HCT116 (cell line): ENCODE results near the gene GALNT14. TPM values are rescaled to one million over a fixed set of nuclear protein-coding genes. Genes with fewer than 3 reads are reported as not detected.

Experiments used
- ATAC-seq: fragments of 200-7000 bp; cut with Tn5 transposase; 2 replicates; pipeline ENCODE4 v1.9.1; 2020; ENCODE audit warnings: mild to moderate bottlenecking, moderate library complexity
- BruUV-seq: library from RNA; stranded (reverse); fragments of 400-500 nt; replicated peaks from 2 replicates; lab custom pipeline; 2021; lab: Mats Ljungman, UMichigan
- CTCF ChIA-PET: fragments of 300-600 bp; sonication (Branson Sonifier 250); formaldehyde crosslinking; loops from one replicate; lab custom pipeline; 2021; ENCODE audit warnings: antibody characterized with exemption; lab: Charles Lee
- POLR2A ChIA-PET: fragments of 300-600, 350-600 bp; sonication (Branson Sonifier 250); formaldehyde crosslinking; loops from one replicate; lab custom pipeline; 2021; ENCODE audit warnings: antibody characterized with exemption; lab: Charles Lee
- RAD21 ChIA-PET, 2 experiments: fragments of 300-600 bp; sonication (Branson Sonifier 250); formaldehyde crosslinking; loops; one replicate each; lab custom pipeline; 2023; ENCODE audit warnings: low total read pairs in 2 of 2; ENCODE audit not compliant: uncharacterized antibody in 2 of 2, unreplicated experiment in 2 of 2, low non-redundant PET in 1 of 2; lab: Charles Lee
- DNase-seq: peaks from one replicate; pipeline ENCODE4 v3.0.0-alpha.2; 2010; ENCODE audit warnings: low read depth, low spot score
- H2AFZ ChIP-seq: fragments of 200-600 bp; shearing (Covaris generic), sonication (generic); 2 replicates; pipeline ENCODE4 v1.6.1; 2017; ENCODE audit warnings: low read depth, mixed run types, mixed read lengths, antibody characterized with exemption, low read length; ENCODE audit not compliant: poor library complexity, severe bottlenecking
- H3K27ac ChIP-seq: 2 replicates; pipeline ENCODE4 v1.5.1; 2012; ENCODE audit warnings: low read depth, low read length
- H3K27me3 ChIP-seq: fragments of 200-600 bp; sonication (generic); 2 replicates; pipeline ENCODE4 v1.6.1; 2016; ENCODE audit warnings: mixed run types, low read length, mixed read lengths; ENCODE audit not compliant: insufficient read depth
- H3K36me3 ChIP-seq, 2 experiments: fragments of 200-500 bp in 1 of 2; fragments of 200-600 bp in 1 of 2; sonication (Bioruptor generic) in 1 of 2; sonication (generic) in 1 of 2; 2 replicates each; pipeline versions ENCODE4 v1.5.1 to v1.6.1; 2014 to 2016; ENCODE audit warnings: low read length in 2 of 2, inconsistent platforms in 1 of 2, mixed read lengths in 1 of 2, mixed run types in 1 of 2; ENCODE audit not compliant: insufficient read depth in 2 of 2, control insufficient read depth in 1 of 2
- H3K4me1 ChIP-seq, 2 experiments: fragments of 200-600 bp in 1 of 2; sonication (generic) in 1 of 2; 2 replicates each; pipeline versions ENCODE4 v1.5.1 to v1.6.1; 2012 to 2017; ENCODE audit warnings: low read length in 2 of 2, inconsistent platforms in 1 of 2, mild to moderate bottlenecking in 1 of 2, mixed read lengths in 1 of 2, mixed run types in 1 of 2, moderate library complexity in 1 of 2; ENCODE audit not compliant: insufficient read depth in 2 of 2, control insufficient read depth in 1 of 2
- H3K4me2 ChIP-seq: fragments of 200-600 bp; sonication (generic); 2 replicates; pipeline ENCODE4 v1.6.1; 2017; ENCODE audit warnings: mixed run types, low read length, mixed read lengths
- H3K4me3 ChIP-seq, 2 experiments: fragments of 200-600 bp in 1 of 2; sonication (generic) in 1 of 2; replicated peaks in 1 of 2; 2 replicates each; pipeline ENCODE4 v1.5.1; 2011 to 2016; ENCODE audit warnings: low read length in 2 of 2, control low read depth in 1 of 2, low read depth in 1 of 2, mild to moderate bottlenecking in 1 of 2, mixed read lengths in 1 of 2, mixed run types in 1 of 2
- H3K79me2 ChIP-seq: fragments of 200-600 bp; sonication (generic); 2 replicates; pipeline ENCODE4 v1.6.1; 2017; ENCODE audit warnings: mild to moderate bottlenecking, mixed run types, low read length, moderate library complexity, mixed read lengths; ENCODE audit not compliant: insufficient read depth
- H3K9ac ChIP-seq: fragments of 200-600 bp; sonication (generic); 2 replicates; pipeline ENCODE4 v1.6.1; 2016; ENCODE audit warnings: low read length, mixed read lengths
- H3K9me2 ChIP-seq: fragments of 200-600 bp; sonication (generic), shearing (Covaris generic); 2 replicates; pipeline ENCODE4 v1.6.1; 2017; ENCODE audit warnings: mixed run types, mild to moderate bottlenecking, moderate library complexity; ENCODE audit not compliant: insufficient read depth
- H3K9me3 ChIP-seq, 2 experiments: fragments of 200-500 bp in 1 of 2; fragments of 200-600 bp in 1 of 2; sonication (Bioruptor generic) in 1 of 2; sonication (generic) in 1 of 2; 2 replicates each; pipeline ENCODE4 v1.6.1; 2014 to 2017; ENCODE audit warnings: low read length in 2 of 2, mixed read lengths in 2 of 2, inconsistent platforms in 1 of 2, low read depth in 1 of 2, mild to moderate bottlenecking in 1 of 2, mixed run types in 1 of 2, moderate library complexity in 1 of 2; ENCODE audit not compliant: control insufficient read depth in 1 of 2, insufficient read depth in 1 of 2
- H4K20me1 ChIP-seq: fragments of 200-600 bp; sonication (generic), shearing (Covaris generic); 2 replicates; pipeline ENCODE4 v1.6.1; 2017; ENCODE audit warnings: mixed run types, mild to moderate bottlenecking, moderate library complexity; ENCODE audit not compliant: insufficient read depth
- CBX3 ChIP-seq: IDR thresholded peaks from 2 replicates; pipeline ENCODE4 v1.6.1; 2012; ENCODE audit warnings: low read depth
- ELF1 ChIP-seq: IDR thresholded peaks from 2 replicates; pipeline ENCODE4 v1.6.1; 2012; ENCODE audit warnings: low read depth, borderline replicate concordance
- EZH2phosphoT487 ChIP-seq: fragments of 200-600 bp; IDR thresholded peaks from 2 replicates; pipeline ENCODE4 v1.6.1; 2018; ENCODE audit warnings: antibody characterized with exemption, borderline replicate concordance
- POLR2AphosphoS5 ChIP-seq: IDR thresholded peaks from 2 replicates; pipeline ENCODE4 v1.6.1; 2011; ENCODE audit warnings: mild to moderate bottlenecking, low read depth, low read length, moderate library complexity
- RAD21 ChIP-seq: IDR thresholded peaks from 2 replicates; pipeline ENCODE4 v1.6.1; 2012; ENCODE audit warnings: low read depth, mild to moderate bottlenecking
- SIN3A ChIP-seq: IDR thresholded peaks from 2 replicates; pipeline ENCODE4 v1.6.1; 2012; ENCODE audit warnings: low read depth
- SRF ChIP-seq: IDR thresholded peaks from 2 replicates; pipeline ENCODE4 v1.6.1; 2012; ENCODE audit warnings: low read depth
- TCF7L2 ChIP-seq: IDR thresholded peaks from 2 replicates; pipeline ENCODE4 v1.7.0; 2011; ENCODE audit warnings: borderline replicate concordance, inconsistent platforms; ENCODE audit not compliant: insufficient read depth, insufficient read length; ENCODE audit errors: extremely low read depth
- intact Hi-C: fragments of 100-400 bp; cut with micrococcal nuclease; formaldehyde crosslinking; loops from 2 replicates; pipeline ENCODE4 v1.10.0; 2022
- total RNA-seq: library from RNA; stranded (reverse); gene quantifications from one replicate; pipeline ENCODE4 v1.2.1, GENCODE V29; 2021; ENCODE audit not compliant: unreplicated experiment
- TF ChIP-seq, protein P1 (sequence below), 3 experiments: fragments of 200-600 bp in 1 of 3; sonication (generic) in 1 of 3; IDR thresholded peaks in 2 of 3; conservative IDR thresholded peaks in 1 of 3; 2 replicates each; pipeline ENCODE4 v1.5.1; 2012 to 2017; ENCODE audit warnings: low read depth in 2 of 3, low read length in 2 of 3, antibody characterized with exemption in 1 of 3, borderline replicate concordance in 1 of 3, control low read depth in 1 of 3, mild to moderate bottlenecking in 1 of 3, mixed read lengths in 1 of 3, mixed run types in 1 of 3, moderate library complexity in 1 of 3; ENCODE audit not compliant: insufficient read depth in 1 of 3
- TF ChIP-seq, protein P2 (sequence below): IDR thresholded peaks from 2 replicates; pipeline ENCODE4 v1.6.1; 2012
- TF ChIP-seq, protein P3 (sequence below): IDR thresholded peaks from 2 replicates; pipeline ENCODE4 v1.6.1; 2011; ENCODE audit warnings: mild to moderate bottlenecking, low read length, moderate library complexity; ENCODE audit not compliant: insufficient replicate concordance; ENCODE audit errors: extremely low read depth
- TF ChIP-seq, protein P4 (sequence below): IDR thresholded peaks from 2 replicates; pipeline ENCODE4 v1.6.1; 2012; ENCODE audit warnings: low read depth

GALNT14 gene
- total RNA-seq, 1 experiment from 2014 or later = 11.2 TPM

DNA sequence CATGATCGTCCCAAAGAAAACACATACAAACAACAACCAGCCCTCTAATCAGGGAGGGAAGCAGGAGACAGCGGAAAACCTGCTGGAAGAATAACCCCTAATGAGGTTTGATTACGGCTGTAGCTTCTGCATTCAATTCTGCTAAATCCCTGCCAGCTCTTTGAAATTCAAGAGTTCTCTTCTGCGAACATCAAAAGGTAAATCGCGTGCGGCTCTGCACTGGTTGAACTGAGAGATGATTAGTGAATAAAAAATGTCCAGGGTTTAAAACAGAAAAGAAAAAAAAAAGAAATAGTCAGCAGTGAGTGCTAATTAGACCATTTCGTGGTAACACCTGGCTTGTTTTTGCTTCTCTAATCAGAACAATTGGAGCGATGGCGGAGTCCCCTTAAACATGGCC is 178.0 kb downstream of the GALNT14 start:
- no peak overlapping the region for H3K9ac ChIP-seq
- H3K9me2 ChIP-seq = no peaks in the 10 kb centered on the region
- H3K27me3 ChIP-seq = no peaks in the 10 kb centered on the region
- H3K27ac ChIP-seq = no peak overlapping the region
- no peaks in the 10 kb centered on the region for H3K36me3 ChIP-seq
- no peak overlapping the region for H3K4me2 ChIP-seq
- no peak overlapping the region for H2AFZ ChIP-seq
- no peaks in the 10 kb centered on the region for H3K9me3 ChIP-seq
- intact Hi-C loops = no loop called here
- DNase-seq (no peak), ATAC-seq (no peak)
- H3K79me2 ChIP-seq = no peaks in the 10 kb centered on the region
- ChIA-PET CTCF (no interaction called here), POLR2A (no interaction called here), RAD21 (no interaction called here)
- no peaks in the 10 kb centered on the region for H4K20me1 ChIP-seq
- BruUV-seq = no TSS peak
- H3K4me3 ChIP-seq = no peak overlapping the region
- TF ChIP-seq, protein P1, sequence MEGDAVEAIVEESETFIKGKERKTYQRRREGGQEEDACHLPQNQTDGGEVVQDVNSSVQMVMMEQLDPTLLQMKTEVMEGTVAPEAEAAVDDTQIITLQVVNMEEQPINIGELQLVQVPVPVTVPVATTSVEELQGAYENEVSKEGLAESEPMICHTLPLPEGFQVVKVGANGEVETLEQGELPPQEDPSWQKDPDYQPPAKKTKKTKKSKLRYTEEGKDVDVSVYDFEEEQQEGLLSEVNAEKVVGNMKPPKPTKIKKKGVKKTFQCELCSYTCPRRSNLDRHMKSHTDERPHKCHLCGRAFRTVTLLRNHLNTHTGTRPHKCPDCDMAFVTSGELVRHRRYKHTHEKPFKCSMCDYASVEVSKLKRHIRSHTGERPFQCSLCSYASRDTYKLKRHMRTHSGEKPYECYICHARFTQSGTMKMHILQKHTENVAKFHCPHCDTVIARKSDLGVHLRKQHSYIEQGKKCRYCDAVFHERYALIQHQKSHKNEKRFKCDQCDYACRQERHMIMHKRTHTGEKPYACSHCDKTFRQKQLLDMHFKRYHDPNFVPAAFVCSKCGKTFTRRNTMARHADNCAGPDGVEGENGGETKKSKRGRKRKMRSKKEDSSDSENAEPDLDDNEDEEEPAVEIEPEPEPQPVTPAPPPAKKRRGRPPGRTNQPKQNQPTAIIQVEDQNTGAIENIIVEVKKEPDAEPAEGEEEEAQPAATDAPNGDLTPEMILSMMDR (IDR thresholded peaks at IDR 0.05 in 2 of 3, conservative IDR thresholded peaks at IDR 0.05 in 1 of 3; ENCODE audit: borderline replicate concordance in 1 of 3, insufficient read depth in 1 of 3, low read depth in 2 of 3, low read length in 2 of 3) = no peak
- TF ChIP-seq EZH2phosphoT487 (no peak), SRF (no peak), POLR2AphosphoS5 (no peak), TCF7L2 (no peak), SIN3A (no peak), CBX3 (no peak), RAD21 (no peak), ELF1 (no peak)
- TF ChIP-seq, protein P2, sequence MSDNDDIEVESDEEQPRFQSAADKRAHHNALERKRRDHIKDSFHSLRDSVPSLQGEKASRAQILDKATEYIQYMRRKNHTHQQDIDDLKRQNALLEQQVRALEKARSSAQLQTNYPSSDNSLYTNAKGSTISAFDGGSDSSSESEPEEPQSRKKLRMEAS = no peak
- TF ChIP-seq, protein P3, sequence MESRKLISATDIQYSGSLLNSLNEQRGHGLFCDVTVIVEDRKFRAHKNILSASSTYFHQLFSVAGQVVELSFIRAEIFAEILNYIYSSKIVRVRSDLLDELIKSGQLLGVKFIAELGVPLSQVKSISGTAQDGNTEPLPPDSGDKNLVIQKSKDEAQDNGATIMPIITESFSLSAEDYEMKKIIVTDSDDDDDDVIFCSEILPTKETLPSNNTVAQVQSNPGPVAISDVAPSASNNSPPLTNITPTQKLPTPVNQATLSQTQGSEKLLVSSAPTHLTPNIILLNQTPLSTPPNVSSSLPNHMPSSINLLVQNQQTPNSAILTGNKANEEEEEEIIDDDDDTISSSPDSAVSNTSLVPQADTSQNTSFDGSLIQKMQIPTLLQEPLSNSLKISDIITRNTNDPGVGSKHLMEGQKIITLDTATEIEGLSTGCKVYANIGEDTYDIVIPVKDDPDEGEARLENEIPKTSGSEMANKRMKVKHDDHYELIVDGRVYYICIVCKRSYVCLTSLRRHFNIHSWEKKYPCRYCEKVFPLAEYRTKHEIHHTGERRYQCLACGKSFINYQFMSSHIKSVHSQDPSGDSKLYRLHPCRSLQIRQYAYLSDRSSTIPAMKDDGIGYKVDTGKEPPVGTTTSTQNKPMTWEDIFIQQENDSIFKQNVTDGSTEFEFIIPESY = no peak
- TF ChIP-seq, protein P4, sequence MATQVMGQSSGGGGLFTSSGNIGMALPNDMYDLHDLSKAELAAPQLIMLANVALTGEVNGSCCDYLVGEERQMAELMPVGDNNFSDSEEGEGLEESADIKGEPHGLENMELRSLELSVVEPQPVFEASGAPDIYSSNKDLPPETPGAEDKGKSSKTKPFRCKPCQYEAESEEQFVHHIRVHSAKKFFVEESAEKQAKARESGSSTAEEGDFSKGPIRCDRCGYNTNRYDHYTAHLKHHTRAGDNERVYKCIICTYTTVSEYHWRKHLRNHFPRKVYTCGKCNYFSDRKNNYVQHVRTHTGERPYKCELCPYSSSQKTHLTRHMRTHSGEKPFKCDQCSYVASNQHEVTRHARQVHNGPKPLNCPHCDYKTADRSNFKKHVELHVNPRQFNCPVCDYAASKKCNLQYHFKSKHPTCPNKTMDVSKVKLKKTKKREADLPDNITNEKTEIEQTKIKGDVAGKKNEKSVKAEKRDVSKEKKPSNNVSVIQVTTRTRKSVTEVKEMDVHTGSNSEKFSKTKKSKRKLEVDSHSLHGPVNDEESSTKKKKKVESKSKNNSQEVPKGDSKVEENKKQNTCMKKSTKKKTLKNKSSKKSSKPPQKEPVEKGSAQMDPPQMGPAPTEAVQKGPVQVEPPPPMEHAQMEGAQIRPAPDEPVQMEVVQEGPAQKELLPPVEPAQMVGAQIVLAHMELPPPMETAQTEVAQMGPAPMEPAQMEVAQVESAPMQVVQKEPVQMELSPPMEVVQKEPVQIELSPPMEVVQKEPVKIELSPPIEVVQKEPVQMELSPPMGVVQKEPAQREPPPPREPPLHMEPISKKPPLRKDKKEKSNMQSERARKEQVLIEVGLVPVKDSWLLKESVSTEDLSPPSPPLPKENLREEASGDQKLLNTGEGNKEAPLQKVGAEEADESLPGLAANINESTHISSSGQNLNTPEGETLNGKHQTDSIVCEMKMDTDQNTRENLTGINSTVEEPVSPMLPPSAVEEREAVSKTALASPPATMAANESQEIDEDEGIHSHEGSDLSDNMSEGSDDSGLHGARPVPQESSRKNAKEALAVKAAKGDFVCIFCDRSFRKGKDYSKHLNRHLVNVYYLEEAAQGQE = no peak
- H3K4me1 ChIP-seq = no peaks in the 10 kb centered on the region
